Cardiac fibroblast (primary cell): ENCODE results near the gene ULK3.
A peak's percentile ranks its signal among the peaks of the same experiment; 100 is the strongest.

Experiments used
- DNase-seq, 2 donors: peaks; one replicate each; pipeline versions ENCODE4 v3.0.0 to v3.0.0-alpha.2; 2010; ENCODE audit warnings: low read depth in 2 of 2
- H3K4me3 ChIP-seq, 2 donors: replicated peaks in 1 of 2; 1 replicate in 1 of 2; 2 replicates in 1 of 2; pipeline ENCODE4 v1.5.1; 2011; ENCODE audit warnings: low read depth in 2 of 2, low read length in 2 of 2, mild to moderate bottlenecking in 2 of 2, moderate library complexity in 1 of 2
- TF ChIP-seq, protein P1 (sequence below): IDR thresholded peaks from one replicate; pipeline ENCODE4 v1.5.1; 2011; ENCODE audit warnings: low read depth, mild to moderate bottlenecking, low read length, inconsistent platforms

The ULK3 gene

GRCh38 chr15:74830868-74831267, 12.1 kb downstream of the ULK3 start:
- TF ChIP-seq, protein P1, sequence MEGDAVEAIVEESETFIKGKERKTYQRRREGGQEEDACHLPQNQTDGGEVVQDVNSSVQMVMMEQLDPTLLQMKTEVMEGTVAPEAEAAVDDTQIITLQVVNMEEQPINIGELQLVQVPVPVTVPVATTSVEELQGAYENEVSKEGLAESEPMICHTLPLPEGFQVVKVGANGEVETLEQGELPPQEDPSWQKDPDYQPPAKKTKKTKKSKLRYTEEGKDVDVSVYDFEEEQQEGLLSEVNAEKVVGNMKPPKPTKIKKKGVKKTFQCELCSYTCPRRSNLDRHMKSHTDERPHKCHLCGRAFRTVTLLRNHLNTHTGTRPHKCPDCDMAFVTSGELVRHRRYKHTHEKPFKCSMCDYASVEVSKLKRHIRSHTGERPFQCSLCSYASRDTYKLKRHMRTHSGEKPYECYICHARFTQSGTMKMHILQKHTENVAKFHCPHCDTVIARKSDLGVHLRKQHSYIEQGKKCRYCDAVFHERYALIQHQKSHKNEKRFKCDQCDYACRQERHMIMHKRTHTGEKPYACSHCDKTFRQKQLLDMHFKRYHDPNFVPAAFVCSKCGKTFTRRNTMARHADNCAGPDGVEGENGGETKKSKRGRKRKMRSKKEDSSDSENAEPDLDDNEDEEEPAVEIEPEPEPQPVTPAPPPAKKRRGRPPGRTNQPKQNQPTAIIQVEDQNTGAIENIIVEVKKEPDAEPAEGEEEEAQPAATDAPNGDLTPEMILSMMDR = no peak
- no peak overlapping the region for H3K4me3 ChIP-seq
- DNase-seq = no peak

- no peak overlapping the region for H3K4me3 ChIP-seq
- no peak for DNase-seq
- TF ChIP-seq, protein P1 = no peak
Measured at GRCh38 chr15:74829991-74830390, 13.0 kb downstream of the ULK3 start.

GRCh38 chr15:74829486-74829885, 13.5 kb downstream of the ULK3 start:
- TF ChIP-seq, protein P1 = no peak
- peak in 1 of 2 donors; percentile 49 for DNase-seq
- H3K4me3 ChIP-seq = no peak overlapping the region

DNA sequence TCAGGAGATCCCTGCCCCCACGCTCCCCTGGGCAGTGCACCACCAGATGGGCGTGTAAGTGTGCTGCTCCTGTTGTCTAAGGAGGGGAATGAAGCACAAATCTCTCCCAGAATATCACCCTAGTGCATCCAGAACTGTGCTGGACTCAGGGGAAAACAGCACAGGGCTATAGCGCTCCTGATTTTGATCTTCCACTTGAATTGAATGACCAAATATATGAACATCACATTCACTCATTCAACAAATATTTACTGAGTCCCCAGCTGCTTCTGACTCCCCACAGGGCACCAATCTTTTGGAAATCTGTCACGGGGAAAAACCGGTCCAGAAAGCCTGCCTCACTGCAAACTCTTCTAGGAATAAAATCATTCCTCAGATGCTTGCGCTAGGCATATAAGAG, 14.1 kb downstream of the ULK3 start:
- DNase-seq = no peak
- H3K4me3 ChIP-seq = no peak overlapping the region
- TF ChIP-seq, protein P1 = no peak

DNA sequence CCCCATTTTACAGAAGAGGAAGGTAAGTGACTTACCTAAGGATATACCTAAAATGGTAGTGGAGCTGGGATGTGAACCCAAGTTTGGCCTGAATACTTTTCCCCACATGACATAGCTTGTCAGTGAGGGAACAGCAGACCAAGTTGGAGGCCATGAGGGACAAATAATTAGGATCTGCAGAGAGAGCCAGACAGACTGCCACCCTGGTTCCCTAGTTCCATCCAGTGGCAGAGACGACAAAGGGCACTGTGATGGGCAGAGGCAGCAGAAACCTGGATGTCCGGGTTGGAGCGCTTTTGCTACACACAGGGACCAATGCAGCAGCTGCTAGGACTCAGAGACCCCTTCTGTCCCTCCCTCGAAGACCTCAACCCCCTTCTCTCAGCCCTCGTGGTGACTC, 15.3 kb downstream of the ULK3 start:
- TF ChIP-seq, protein P1 = no peak
- no peak for DNase-seq
- H3K4me3 ChIP-seq = no peak overlapping the region

GRCh38 chr15:74826921-74827320, 16.0 kb downstream of the ULK3 start:
- H3K4me3 ChIP-seq = no peak overlapping the region
- TF ChIP-seq, protein P1 = no peak
- no peak for DNase-seq

DNA sequence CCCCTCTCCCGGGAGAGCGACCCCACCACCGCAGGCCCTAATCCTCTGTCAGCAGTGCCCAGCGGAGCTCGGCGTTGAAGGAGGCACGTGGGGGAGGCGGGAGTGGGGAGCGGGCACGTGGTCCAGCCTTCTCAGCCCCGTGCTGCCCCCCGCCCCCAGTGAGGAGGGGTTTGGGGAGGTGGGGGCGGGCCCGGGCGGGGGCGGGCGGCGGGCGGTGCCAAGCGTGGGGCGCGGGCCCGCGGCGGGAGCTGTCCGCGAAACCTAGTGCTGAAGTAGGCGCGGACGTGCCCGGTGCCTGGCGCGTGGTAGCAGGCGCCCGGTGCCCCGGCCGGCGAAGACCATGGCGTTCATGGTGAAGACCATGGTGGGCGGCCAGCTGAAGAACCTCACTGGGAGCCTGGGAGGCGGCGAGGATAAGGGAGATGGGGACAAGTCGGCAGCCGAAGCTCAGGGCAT, 16.6 kb downstream of the ULK3 start, which contains the start of gene CPLX3:
Gene CPLX3 (plus strand): TSS at position 264 of the 456 bp plus-strand sequence. CDS start 77 bp downstream, at position 341.
- H3K4me3 ChIP-seq = no peak within 1 kb of the TSS
- TF ChIP-seq, protein P1 = no peak
- peak in 1 of 2 donors; percentile 13 for DNase-seq
